Activated naive CD8-positive, alpha-beta T cell treated with anti-CD3 and anti-CD28 coated beads, Interleukin-2, amount 50 U/mL, for 24 hours (primary cell): ENCODE data around the gene HDAC7.

Source experiments
- ATAC-seq: fragments of 150-1000 bp; cut with Tn5 transposase; one replicate; pipeline ENCODE4 v1.10.0; 2021
- DNase-seq: peaks from one replicate; pipeline ENCODE4 v3.0.0; 2021
- H3K27ac Mint-ChIP-seq: one replicate; pipeline ENCODE4 v1.8.0; 2021; ENCODE audit warnings: mild to moderate bottlenecking, mixed read lengths
- H3K27me3 Mint-ChIP-seq: one replicate; pipeline ENCODE4 v1.8.0; 2021; ENCODE audit warnings: mixed read lengths
- H3K36me3 Mint-ChIP-seq: one replicate; pipeline ENCODE4 v1.8.0; 2021; ENCODE audit warnings: low read depth, mixed read lengths
- H3K4me1 Mint-ChIP-seq: one replicate; pipeline ENCODE4 v1.8.0; 2021; ENCODE audit warnings: mixed read lengths
- H3K4me3 Mint-ChIP-seq: one replicate; pipeline ENCODE4 v1.8.0; 2021; ENCODE audit warnings: mild to moderate bottlenecking, moderate library complexity, mixed read lengths
- H3K9me3 Mint-ChIP-seq: one replicate; pipeline ENCODE4 v1.8.0; 2021; ENCODE audit warnings: mixed read lengths

Gene HDAC7

GRCh38 chr12:47819896-47820630 lies at the start of gene HDAC7:
Gene HDAC7, minus strand, starts transcription at chr12:47819903. Its CDS starts 118 bp downstream, at chr12:47819785.
- H3K27ac Mint-ChIP-seq = peak within 1 kb of the TSS; percentile 98
- no peaks in the 10 kb centered on the region for H3K27me3 Mint-ChIP-seq
- ATAC-seq = peak; percentile 51
- no peaks in the 10 kb centered on the region for H3K9me3 Mint-ChIP-seq
- H3K4me1 Mint-ChIP-seq = peaks cover 74% of the 10 kb centered on the region
- peaks cover 34% of the 10 kb centered on the region for H3K36me3 Mint-ChIP-seq
- peak; percentile 76 for DNase-seq
- H3K4me3 Mint-ChIP-seq = peak within 1 kb of the TSS; percentile 95

GRCh38 chr12:47868552-47869031 lies 48.9 kb upstream of the HDAC7 start:
- Mint-ChIP-seq H3K27me3 (no peaks in the 10 kb centered on the region), H3K9me3 (no peaks in the 10 kb centered on the region), H3K27ac (peak overlapping the region; percentile 91), H3K4me3 (no peak overlapping the region), H3K36me3 (peaks cover 79% of the 10 kb centered on the region), H3K4me1 (peaks cover 65% of the 10 kb centered on the region)
- DNase-seq (no peak), ATAC-seq (no peak)

GRCh38 chr12:47868041-47868440 lies 48.3 kb upstream of the HDAC7 start:
- H3K9me3 Mint-ChIP-seq = no peaks in the 10 kb centered on the region
- DNase-seq = no peak
- no peaks in the 10 kb centered on the region for H3K27me3 Mint-ChIP-seq
- peak overlapping the region; percentile 91 for H3K27ac Mint-ChIP-seq
- H3K36me3 Mint-ChIP-seq = peaks cover 77% of the 10 kb centered on the region
- no peak for ATAC-seq
- H3K4me1 Mint-ChIP-seq = peaks cover 70% of the 10 kb centered on the region
- no peak overlapping the region for H3K4me3 Mint-ChIP-seq

DNA sequence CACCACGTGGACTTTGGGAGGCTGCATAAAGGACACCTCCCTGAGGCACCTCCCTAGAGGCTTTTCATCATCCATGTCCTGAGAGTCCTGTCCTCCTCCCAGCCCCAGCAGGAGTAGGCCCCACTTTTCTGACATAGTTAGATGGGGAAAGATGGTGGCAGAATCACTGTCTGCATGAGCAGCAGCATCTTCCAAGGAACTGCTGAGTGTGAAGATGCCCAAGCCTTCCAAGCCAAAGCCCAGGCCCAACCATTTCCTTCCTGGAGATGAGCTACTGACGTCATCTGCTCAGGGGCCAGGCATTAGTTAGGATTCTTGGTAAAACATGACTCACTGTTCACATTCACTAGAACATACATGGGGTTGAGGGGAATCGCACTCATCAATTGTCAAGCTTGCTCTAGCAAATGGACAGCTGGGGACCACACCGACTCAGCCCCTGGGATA lies 47.8 kb upstream of the HDAC7 start:
- Mint-ChIP-seq H3K4me3 (no peak overlapping the region), H3K9me3 (no peaks in the 10 kb centered on the region), H3K27ac (peak overlapping the region; percentile 91), H3K36me3 (peaks cover 72% of the 10 kb centered on the region), H3K27me3 (no peaks in the 10 kb centered on the region), H3K4me1 (peaks cover 74% of the 10 kb centered on the region)
- ATAC-seq (peak; percentile 91), DNase-seq (peak; percentile 50)

DNA sequence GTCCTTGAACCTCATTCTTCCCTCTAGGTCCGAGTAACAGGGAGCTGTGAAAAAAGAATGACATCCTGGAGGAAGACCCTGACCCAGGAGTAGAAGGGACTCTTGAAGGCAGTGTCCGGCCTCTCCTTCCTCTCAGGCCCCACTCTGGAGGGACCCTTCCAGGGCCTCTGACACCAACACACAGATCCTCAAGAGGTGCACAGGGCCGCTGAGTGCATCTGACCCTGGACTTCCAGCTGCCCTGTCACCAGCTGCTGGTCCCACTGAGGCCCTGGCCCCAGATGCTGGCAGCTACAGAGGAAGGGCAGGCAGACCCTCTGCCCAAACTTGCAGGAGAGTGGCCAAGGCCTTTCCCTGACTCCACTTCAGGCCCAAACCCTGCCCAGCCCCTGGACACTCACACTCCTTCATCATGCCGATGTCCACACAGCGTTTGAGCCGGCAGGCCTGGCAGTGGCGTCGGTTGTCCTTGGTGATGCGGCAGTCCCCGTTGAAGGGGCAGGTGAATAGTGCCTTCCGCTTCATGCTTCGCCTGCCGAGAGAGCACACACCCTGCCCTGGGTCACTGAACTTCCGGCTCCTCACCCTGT lies 45.0 kb upstream of the HDAC7 start:
- H3K36me3 Mint-ChIP-seq = peaks cover 64% of the 10 kb centered on the region
- ATAC-seq = no peak
- no peaks in the 10 kb centered on the region for H3K27me3 Mint-ChIP-seq
- H3K4me1 Mint-ChIP-seq = peaks cover 78% of the 10 kb centered on the region
- no peak overlapping the region for H3K4me3 Mint-ChIP-seq
- no peaks in the 10 kb centered on the region for H3K9me3 Mint-ChIP-seq
- H3K27ac Mint-ChIP-seq = no peak overlapping the region
- no peak for DNase-seq

- Mint-ChIP-seq H3K27ac (no peak overlapping the region), H3K27me3 (no peaks in the 10 kb centered on the region), H3K9me3 (no peaks in the 10 kb centered on the region), H3K4me3 (no peak overlapping the region), H3K36me3 (peaks cover 64% of the 10 kb centered on the region), H3K4me1 (peaks cover 79% of the 10 kb centered on the region)
- ATAC-seq (no peak), DNase-seq (no peak)
Measured at GRCh38 chr12:47863985-47864384, 44.3 kb upstream of the HDAC7 start.

DNA sequence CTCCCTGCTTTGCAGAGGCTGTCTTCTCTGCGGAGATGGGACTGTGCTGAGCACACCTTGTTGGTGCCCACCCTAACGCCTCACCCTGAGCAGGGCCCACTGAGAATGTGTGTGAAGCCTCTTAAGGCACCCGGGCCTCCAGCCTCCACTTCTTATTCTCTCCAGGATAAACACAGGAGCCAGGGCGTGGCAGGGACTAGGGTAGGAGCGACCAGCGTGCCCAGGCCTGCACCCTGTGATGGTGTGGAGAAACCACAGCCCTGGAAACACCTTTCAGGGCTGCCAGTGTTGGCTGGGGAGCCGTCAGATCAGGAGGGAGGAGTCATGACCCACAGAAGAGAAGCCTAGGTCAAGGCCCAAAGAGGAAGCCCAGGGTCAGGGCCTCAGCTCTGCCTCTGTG lies 43.8 kb upstream of the HDAC7 start:
- H3K4me1 Mint-ChIP-seq = peaks cover 79% of the 10 kb centered on the region
- peaks cover 65% of the 10 kb centered on the region for H3K36me3 Mint-ChIP-seq
- H3K27ac Mint-ChIP-seq = peak overlapping the region; percentile 52
- H3K27me3 Mint-ChIP-seq = no peaks in the 10 kb centered on the region
- ATAC-seq (no peak), DNase-seq (no peak)
- H3K9me3 Mint-ChIP-seq = no peaks in the 10 kb centered on the region
- H3K4me3 Mint-ChIP-seq = no peak overlapping the region

- H3K36me3 Mint-ChIP-seq = peaks cover 68% of the 10 kb centered on the region
- H3K9me3 Mint-ChIP-seq = no peaks in the 10 kb centered on the region
- H3K4me1 Mint-ChIP-seq = peaks cover 77% of the 10 kb centered on the region
- DNase-seq = no peak
- no peak for ATAC-seq
- peak overlapping the region; percentile 52 for H3K27ac Mint-ChIP-seq
- H3K4me3 Mint-ChIP-seq = no peak overlapping the region
- H3K27me3 Mint-ChIP-seq = no peaks in the 10 kb centered on the region
Measured at GRCh38 chr12:47862881-47863280, 43.2 kb upstream of the HDAC7 start.

- ATAC-seq = no peak
- Mint-ChIP-seq H3K9me3 (no peaks in the 10 kb centered on the region), H3K27me3 (no peaks in the 10 kb centered on the region), H3K27ac (peak overlapping the region; percentile 97), H3K36me3 (peaks cover 68% of the 10 kb centered on the region), H3K4me3 (no peak overlapping the region), H3K4me1 (peaks cover 71% of the 10 kb centered on the region)
- no peak for DNase-seq
Measured at GRCh38 chr12:47862167-47862750, 42.6 kb upstream of the HDAC7 start.

- no peaks in the 10 kb centered on the region for H3K27me3 Mint-ChIP-seq
- peaks cover 62% of the 10 kb centered on the region for H3K4me1 Mint-ChIP-seq
- H3K36me3 Mint-ChIP-seq = peaks cover 71% of the 10 kb centered on the region
- ATAC-seq (no peak), DNase-seq (no peak)
- H3K9me3 Mint-ChIP-seq = no peaks in the 10 kb centered on the region
- H3K27ac Mint-ChIP-seq = peak overlapping the region; percentile 97
- H3K4me3 Mint-ChIP-seq = peak overlapping the region; percentile 58
Measured at GRCh38 chr12:47860873-47861272, 41.2 kb upstream of the HDAC7 start.

DNA sequence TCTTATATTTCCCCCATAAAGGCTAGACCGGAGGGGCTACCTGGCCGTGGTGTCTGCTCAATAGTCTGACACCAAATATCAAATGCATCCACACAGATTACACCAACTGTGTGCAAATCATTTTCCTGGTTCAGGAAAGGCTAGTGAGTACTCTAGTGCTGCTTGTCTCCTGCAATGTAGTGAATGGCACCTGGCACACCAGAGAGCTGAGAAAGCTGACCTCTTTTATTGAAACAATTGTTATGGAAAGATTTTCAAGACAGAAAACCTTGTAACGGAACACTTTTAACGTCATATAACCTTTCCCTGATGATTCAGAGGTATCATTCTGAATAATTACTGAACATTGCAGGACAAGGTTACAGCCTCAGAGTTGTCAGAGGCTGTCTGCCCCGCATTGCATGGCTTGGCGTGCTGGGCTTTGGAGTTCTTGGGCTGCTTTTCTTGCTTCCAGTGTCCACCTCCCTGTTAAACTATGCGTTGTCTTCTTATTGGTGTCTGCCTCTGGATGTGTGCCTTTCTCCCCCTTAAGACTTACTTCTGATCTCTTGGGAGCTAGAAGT lies 40.7 kb upstream of the HDAC7 start:
- ATAC-seq (peak; percentile 93), DNase-seq (peak; percentile 50)
- Mint-ChIP-seq H3K27me3 (no peaks in the 10 kb centered on the region), H3K9me3 (no peaks in the 10 kb centered on the region), H3K27ac (peak overlapping the region; percentile 97), H3K4me3 (peak overlapping the region; percentile 58), H3K36me3 (peaks cover 73% of the 10 kb centered on the region), H3K4me1 (peaks cover 62% of the 10 kb centered on the region)

GRCh38 chr12:47858511-47859266 lies 39.0 kb upstream of the HDAC7 start:
- Mint-ChIP-seq H3K36me3 (peaks cover 64% of the 10 kb centered on the region), H3K4me3 (no peak overlapping the region), H3K4me1 (peaks cover 56% of the 10 kb centered on the region), H3K27ac (peak overlapping the region; percentile 97), H3K27me3 (no peaks in the 10 kb centered on the region), H3K9me3 (no peaks in the 10 kb centered on the region)
- ATAC-seq = no peak
- DNase-seq = no peak

DNA sequence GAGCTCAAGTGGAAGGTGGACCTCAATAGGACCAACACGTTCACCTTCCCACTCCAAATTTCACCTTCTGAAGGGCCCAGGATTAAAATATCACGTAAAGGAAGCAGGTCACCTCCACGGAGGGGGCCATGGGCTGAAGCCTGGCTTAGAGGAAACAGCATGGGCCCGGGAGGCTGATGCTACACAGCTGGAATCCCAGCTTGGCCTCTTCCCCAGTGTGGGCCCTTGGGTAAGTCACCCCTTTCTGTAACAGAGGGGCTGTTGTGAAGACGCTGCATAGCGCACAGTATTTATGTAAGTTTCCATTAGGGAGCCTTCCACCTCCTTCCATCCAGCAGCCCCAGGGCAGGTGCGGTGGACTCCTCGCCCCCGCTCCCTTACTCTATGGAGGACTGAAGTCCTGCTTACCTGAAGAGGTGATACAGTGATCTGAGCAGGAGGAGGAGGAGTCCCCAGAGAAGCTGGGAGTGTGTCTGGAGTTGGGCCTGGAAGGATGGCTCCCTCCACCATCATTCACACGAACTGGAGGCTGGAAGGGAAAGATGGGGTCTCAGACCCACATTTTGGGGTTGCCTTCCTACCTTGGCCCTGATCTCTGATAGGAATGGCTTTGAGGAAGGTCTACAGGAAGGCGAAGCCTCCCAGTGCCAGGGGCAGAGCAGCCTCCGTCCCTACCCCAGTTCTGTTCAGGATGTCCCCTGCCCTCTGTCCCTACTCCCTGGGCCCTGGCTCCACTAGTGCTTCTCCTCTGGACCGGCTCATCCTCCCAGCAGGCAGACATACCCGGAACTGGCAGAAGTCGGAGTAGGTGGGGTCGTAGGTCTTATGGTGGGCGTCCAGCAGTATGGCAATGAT lies 37.2 kb upstream of the HDAC7 start:
- no peak overlapping the region for H3K4me3 Mint-ChIP-seq
- no peaks in the 10 kb centered on the region for H3K27me3 Mint-ChIP-seq
- ATAC-seq (no peak), DNase-seq (no peak)
- H3K4me1 Mint-ChIP-seq = peaks cover 41% of the 10 kb centered on the region
- H3K36me3 Mint-ChIP-seq = peaks cover 74% of the 10 kb centered on the region
- no peak overlapping the region for H3K27ac Mint-ChIP-seq
- H3K9me3 Mint-ChIP-seq = no peaks in the 10 kb centered on the region
